ENCODE results near the gene SGMS1. TPM values are rescaled to one million over a fixed set of nuclear protein-coding genes. Genes with fewer than 3 reads are reported as not detected.
"Not testable (repeated sequence)": the region's sequence is repeated elsewhere in the genome, so short reads cannot be mapped to it uniquely, and the experiment has no call there.

Gene SGMS1
- total and polyA plus RNA-seq, 5 experiments from 2014 or later: 8.3 to 34.9 (median 11.0) TPM

GRCh38 chr10:50470798-50471582 lies 152.8 kb downstream of the SGMS1 start:
- peaks cover 26 to 68% (median 63%) of the 10 kb centered on the region in 4 donors for H3K4me1 Mint-ChIP-seq
- peaks cover 0 to 15% (median 7%) of the 10 kb centered on the region in 3 donors for H3K36me3 Mint-ChIP-seq
- H3K4me3 Mint-ChIP-seq: peak overlapping the region in 1 of 10 donors; percentile 11
- ATAC-seq (no peak), DNase-seq (no peak)
- H3K27ac Mint-ChIP-seq: peak overlapping the region in 5 of 10 donors; percentile 11 to 80 (median 17)
- POLR2A ChIA-PET: no interaction called here
- peaks cover 0 to under 1% (median 0%) of the 10 kb centered on the region in 9 donors for H3K9me3 Mint-ChIP-seq
- H3K27me3 Mint-ChIP-seq: no peaks in the 10 kb centered on the region

GRCh38 chr10:50470345-50470744 lies 153.4 kb downstream of the SGMS1 start:
- Mint-ChIP-seq H3K9me3 (peaks cover 0 to 2% (median 0%) of the 10 kb centered on the region in 9 donors), H3K27ac (peak overlapping the region in 3 of 10 donors; percentile 17 to 80 (median 43)), H3K4me3 (peak overlapping the region in 1 of 10 donors; percentile 11), H3K27me3 (no peaks in the 10 kb centered on the region), H3K4me1 (peaks cover 28 to 74% (median 66%) of the 10 kb centered on the region in 4 donors), H3K36me3 (peaks cover 0 to 16% (median 9%) of the 10 kb centered on the region in 3 donors)
- DNase-seq (peak in 1 of 10 donors; percentile 9), ATAC-seq (no peak)
- POLR2A ChIA-PET: no interaction called here

- ATAC-seq: no peak
These were observed 154.0 kb downstream of the SGMS1 start for GRCh38 chr10:50469778-50470193.

GRCh38 chr10:50469288-50469687 lies 154.5 kb downstream of the SGMS1 start:
- POLR2A ChIA-PET: no interaction called here
- peaks cover 0 to 19% (median 17%) of the 10 kb centered on the region in 3 donors for H3K36me3 Mint-ChIP-seq
- H3K27me3 Mint-ChIP-seq: no peaks in the 10 kb centered on the region
- peaks cover 28 to 80% (median 65%) of the 10 kb centered on the region in 4 donors for H3K4me1 Mint-ChIP-seq
- no peak overlapping the region for H3K27ac Mint-ChIP-seq
- H3K9me3 Mint-ChIP-seq: peaks cover 0 to 2% (median 0%) of the 10 kb centered on the region in 9 donors
- DNase-seq: no peak
- H3K4me3 Mint-ChIP-seq: no peak overlapping the region
- ATAC-seq: no peak

More at GRCh38 chr10:50469778-50470193, 154.0 kb downstream of the SGMS1 start:
- Mint-ChIP-seq H3K27me3 (no peaks in the 10 kb centered on the region), H3K36me3 (peaks cover 0 to 19% (median 14%) of the 10 kb centered on the region in 3 donors), H3K4me3 (peak overlapping the region in 1 of 10 donors; percentile 5), H3K27ac (peak overlapping the region in 5 of 10 donors; percentile 7 to 80 (median 10)), H3K9me3 (peaks cover 0 to 2% (median 0%) of the 10 kb centered on the region in 9 donors), H3K4me1 (peaks cover 29 to 80% (median 66%) of the 10 kb centered on the region in 4 donors)
- no peak for DNase-seq
- POLR2A ChIA-PET: no interaction called here

GRCh38 chr10:50467209-50467608 lies 156.5 kb downstream of the SGMS1 start:
- H3K9me3 Mint-ChIP-seq: peaks cover 0 to 2% (median 0%) of the 10 kb centered on the region in 9 donors
- peaks cover 0 to 31% (median 28%) of the 10 kb centered on the region in 3 donors for H3K36me3 Mint-ChIP-seq
- H3K27ac Mint-ChIP-seq: peak overlapping the region in 1 of 10 donors; percentile 23
- DNase-seq (no peak), ATAC-seq (no peak)
- H3K4me1 Mint-ChIP-seq: peaks cover 26 to 72% (median 56%) of the 10 kb centered on the region in 4 donors
- H3K27me3 Mint-ChIP-seq: no peaks in the 10 kb centered on the region
- no peak overlapping the region for H3K4me3 Mint-ChIP-seq
- POLR2A ChIA-PET: no interaction called here

GRCh38 chr10:50464004-50464409 lies 159.7 kb downstream of the SGMS1 start:
- peaks cover 11 to 41% (median 28%) of the 10 kb centered on the region in 4 donors for H3K4me1 Mint-ChIP-seq
- H3K36me3 Mint-ChIP-seq: peaks cover 4 to 50% (median 42%) of the 10 kb centered on the region in 3 donors
- ATAC-seq: no peak
- H3K27ac Mint-ChIP-seq: no peak overlapping the region
- POLR2A ChIA-PET: interaction anchor here (0.5 kb wide), 1 partner anchor 31 kb away, joined by 3 read pairs; no protein-coding TSS in a partner anchor
- H3K27me3 Mint-ChIP-seq: no peaks in the 10 kb centered on the region
- no peak for DNase-seq
- no peak overlapping the region for H3K4me3 Mint-ChIP-seq
- peaks cover 0 to 2% (median 0%) of the 10 kb centered on the region in 9 donors for H3K9me3 Mint-ChIP-seq

- peaks cover 0 to 2% (median 0%) of the 10 kb centered on the region in 9 donors for H3K9me3 Mint-ChIP-seq
- no peak for ATAC-seq
- DNase-seq: no peak
- peaks cover 5 to 19% (median 8%) of the 10 kb centered on the region in 4 donors for H3K4me1 Mint-ChIP-seq
- POLR2A ChIA-PET: interaction anchor here (1.3 kb wide), 1 partner anchor 162 kb away, joined by 3 read pairs; no protein-coding TSS in a partner anchor
- no peak overlapping the region for H3K4me3 Mint-ChIP-seq
- peaks cover 4 to 65% (median 48%) of the 10 kb centered on the region in 3 donors for H3K36me3 Mint-ChIP-seq
- no peaks in the 10 kb centered on the region for H3K27me3 Mint-ChIP-seq
- H3K27ac Mint-ChIP-seq: no peak overlapping the region
These were observed 161.9 kb downstream of the SGMS1 start for GRCh38 chr10:50461834-50462233.

- Mint-ChIP-seq H3K36me3 (peaks cover 4 to 68% (median 51%) of the 10 kb centered on the region in 3 donors), H3K9me3 (peaks cover 0 to 2% (median 0%) of the 10 kb centered on the region in 9 donors), H3K4me3 (no peak overlapping the region), H3K27ac (no peak overlapping the region), H3K4me1 (peaks cover 5 to 12% (median 9%) of the 10 kb centered on the region in 4 donors), H3K27me3 (no peaks in the 10 kb centered on the region)
- POLR2A ChIA-PET: interaction anchor here (1.3 kb wide), 1 partner anchor 163 kb away, joined by 3 read pairs; no protein-coding TSS in a partner anchor
- DNase-seq: no peak
- no peak for ATAC-seq
These were observed 162.6 kb downstream of the SGMS1 start for GRCh38 chr10:50461123-50461522.

GRCh38 chr10:50456719-50457118 lies 167.0 kb downstream of the SGMS1 start:
- peaks cover 9 to 37% (median 11%) of the 10 kb centered on the region in 4 donors for H3K4me1 Mint-ChIP-seq
- ATAC-seq (no peak), DNase-seq (no peak)
- H3K36me3 Mint-ChIP-seq: peaks cover 4 to 54% (median 24%) of the 10 kb centered on the region in 3 donors
- no peak overlapping the region for H3K27ac Mint-ChIP-seq
- no peak overlapping the region for H3K4me3 Mint-ChIP-seq
- H3K9me3 Mint-ChIP-seq: no peaks in the 10 kb centered on the region
- H3K27me3 Mint-ChIP-seq: no peaks in the 10 kb centered on the region
- POLR2A ChIA-PET: no interaction called here

GRCh38 chr10:50453940-50454339 lies 169.8 kb downstream of the SGMS1 start:
- Mint-ChIP-seq H3K36me3 (peaks cover 0 to 41% (median 18%) of the 10 kb centered on the region in 3 donors), H3K4me3 (no peak overlapping the region), H3K9me3 (no peaks in the 10 kb centered on the region), H3K27ac (peak overlapping the region in 4 of 10 donors; percentile 4 to 56 (median 12)), H3K27me3 (no peaks in the 10 kb centered on the region), H3K4me1 (peaks cover 9 to 46% (median 12%) of the 10 kb centered on the region in 4 donors)
- POLR2A ChIA-PET: no interaction called here
- DNase-seq: no peak
- no peak for ATAC-seq

- POLR2A ChIA-PET: no interaction called here
- H3K4me1 Mint-ChIP-seq: peaks cover 9 to 50% (median 13%) of the 10 kb centered on the region in 4 donors
- ATAC-seq: no peak
- H3K4me3 Mint-ChIP-seq: no peak overlapping the region
- no peak overlapping the region for H3K27ac Mint-ChIP-seq
- no peaks in the 10 kb centered on the region for H3K27me3 Mint-ChIP-seq
- DNase-seq: no peak
- peaks cover 0 to 40% (median 20%) of the 10 kb centered on the region in 3 donors for H3K36me3 Mint-ChIP-seq
- H3K9me3 Mint-ChIP-seq: no peaks in the 10 kb centered on the region
These were observed 171.2 kb downstream of the SGMS1 start for GRCh38 chr10:50452603-50453002.

GRCh38 chr10:50447691-50448090 lies 176.1 kb downstream of the SGMS1 start:
- Mint-ChIP-seq H3K36me3 (peaks cover 14 to 53% (median 44%) of the 10 kb centered on the region in 3 donors), H3K27ac (no peak overlapping the region), H3K4me1 (peaks cover 3 to 20% (median 7%) of the 10 kb centered on the region in 4 donors), H3K4me3 (no peak overlapping the region), H3K9me3 (peaks cover 0 to 32% (median 10%) of the 10 kb centered on the region in 9 donors), H3K27me3 (no peaks in the 10 kb centered on the region)
- ATAC-seq (no peak), DNase-seq (no peak)
- POLR2A ChIA-PET: interaction anchor here (0.5 kb wide), 1 partner anchor 68 kb away, joined by 3 read pairs; no protein-coding TSS in a partner anchor

- H3K27me3 Mint-ChIP-seq, POLR2A ChIA-PET, H3K4me3 Mint-ChIP-seq, DNase-seq, ATAC-seq: not testable (repeated sequence)
- H3K4me1 Mint-ChIP-seq: peaks cover 0 to 11% (median 5%) of the 10 kb centered on the region in 4 donors
- H3K9me3 Mint-ChIP-seq: peaks cover 0 to 32% (median 10%) of the 10 kb centered on the region in 9 donors
- H3K36me3 Mint-ChIP-seq: peaks cover 14 to 52% (median 50%) of the 10 kb centered on the region in 3 donors
- peak overlapping the region in 1 of 10 donors; percentile 53 for H3K27ac Mint-ChIP-seq
These were observed 178.0 kb downstream of the SGMS1 start for GRCh38 chr10:50445777-50446176.

Data from naive thymus-derived CD8-positive, alpha-beta T cell (primary cell).